HepG2 (cell line): Measurements from ENCODE around the gene TM4SF20. TPM values are rescaled to one million over a fixed set of nuclear protein-coding genes. Genes with fewer than 3 reads are reported as not detected.

Experiments
- BCL6 ChIP-seq: IDR thresholded peaks from 2 replicates; pipeline ENCODE4 v1.6.1; 2016; ENCODE audit warnings: missing genetic modification reagents, missing compliant biosample characterization
- FIP1L1 ChIP-seq: fragments of 200-400 bp; formaldehyde crosslinking; IDR thresholded peaks from 2 replicates; pipeline ENCODE4 v1.6.1; 2018; ENCODE audit warnings: low read depth, mild to moderate bottlenecking, low read length, moderate library complexity, borderline replicate concordance; ENCODE audit not compliant: insufficient read depth
- HNRNPL ChIP-seq: fragments of 200-400 bp; formaldehyde crosslinking; IDR thresholded peaks from 2 replicates; pipeline ENCODE4 v1.6.1; 2017; ENCODE audit warnings: mild to moderate bottlenecking, low read depth, low read length
- KAT7 ChIP-seq: IDR thresholded peaks from 2 replicates; pipeline ENCODE4 v1.6.1; 2018; ENCODE audit warnings: borderline replicate concordance, missing compliant biosample characterization
- KLF13 ChIP-seq: sonication (generic); formaldehyde crosslinking; IDR thresholded peaks from 2 replicates; pipeline ENCODE4 v1.4.0; 2020; ENCODE audit warnings: mild to moderate bottlenecking, missing genetic modification reagents
- KLF6 ChIP-seq: IDR thresholded peaks from 2 replicates; pipeline ENCODE4 v1.8.0; 2016; ENCODE audit warnings: missing biosample characterization, missing genetic modification reagents
- MAFK ChIP-seq, 2 experiments: IDR thresholded peaks in 1 of 2; conservative IDR thresholded peaks in 1 of 2; 2 replicates each; pipeline ENCODE4 v1.6.1; 2011; ENCODE audit warnings: improper control_type of control experiment in 2 of 2, low read length in 2 of 2
- MXD4 ChIP-seq: IDR thresholded peaks from 2 replicates; pipeline ENCODE4 v1.6.1; 2016; ENCODE audit warnings: mild to moderate bottlenecking, missing biosample characterization, missing genetic modification reagents
- RAD51 ChIP-seq: fragments of 450-650 bp; IDR thresholded peaks from 2 replicates; pipeline ENCODE4 v1.6.1; 2016; ENCODE audit warnings: borderline replicate concordance
- SAP130 ChIP-seq: IDR thresholded peaks from 2 replicates; pipeline ENCODE4 v1.6.1; 2016; ENCODE audit warnings: low read depth
- ZMYM4 ChIP-seq: sonication (generic); formaldehyde crosslinking; IDR thresholded peaks from 2 replicates; pipeline ENCODE4 v1.8.1; 2023; ENCODE audit warnings: mild to moderate bottlenecking, missing genetic modification reagents
- ZNF232 ChIP-seq: sonication (generic); formaldehyde crosslinking; IDR thresholded peaks from 2 replicates; pipeline ENCODE4 v1.4.0; 2020; ENCODE audit warnings: missing genetic modification reagents, borderline replicate concordance
- ZNF296 ChIP-seq: sonication (generic); formaldehyde crosslinking; conservative IDR thresholded peaks from 2 replicates; pipeline ENCODE4 v1.5.0; 2020; ENCODE audit warnings: mild to moderate bottlenecking, missing genetic modification reagents
- ZNF530 ChIP-seq: sonication (generic); formaldehyde crosslinking; IDR thresholded peaks from 2 replicates; pipeline ENCODE4 v1.5.0; 2020; ENCODE audit warnings: low read depth, mild to moderate bottlenecking, missing genetic modification reagents
- ZNF556 ChIP-seq: sonication (generic); formaldehyde crosslinking; IDR thresholded peaks from 2 replicates; pipeline ENCODE4 v1.4.0; 2020; ENCODE audit warnings: mild to moderate bottlenecking, missing genetic modification reagents, borderline replicate concordance
- ZNF747 ChIP-seq: sonication (generic); formaldehyde crosslinking; IDR thresholded peaks from 2 replicates; pipeline ENCODE4 v1.8.1; 2023; ENCODE audit warnings: missing genetic modification reagents, mild to moderate bottlenecking, borderline replicate concordance
- polyA plus RNA-seq, 8 experiments: library from polyadenylated mRNA; depleted of rRNA in 3 of 8; stranded (reverse) in 7 of 8; unstranded in 1 of 8; fragments of >200 nt; fragmentation: Illumina TruSeq in 4 of 8; extraction: Trizol in 4 of 8; gene quantifications; 2 replicates each; pipeline versions ENCODE4 v1.2.1 to v1.2.3, GENCODE V29; 2011 to 2016; ENCODE audit warnings: low read depth in 4 of 8, missing spikeins in 1 of 8, mixed read lengths in 1 of 8; ENCODE audit not compliant: insufficient read depth in 1 of 8
- total RNA-seq, 5 experiments: library from RNA; depleted of rRNA; stranded (reverse); fragments of >200 nt; fragmentation: Illumina TruSeq; extraction: Trizol; gene quantifications; 2 replicates each; pipeline ENCODE4 v1.2.3, GENCODE V29; 2016; ENCODE audit warnings: low read depth in 1 of 5
- TF ChIP-seq, protein P1 (sequence below): sonication (generic); formaldehyde crosslinking; IDR thresholded peaks from 2 replicates; pipeline ENCODE4 v1.4.0; 2020; ENCODE audit warnings: mild to moderate bottlenecking, missing genetic modification reagents, borderline replicate concordance
- TF ChIP-seq, protein P2 (sequence below), 2 experiments: fragments of 450-650 bp in 1 of 2; sonication (generic) in 1 of 2; formaldehyde crosslinking in 1 of 2; IDR thresholded peaks; 2 replicates each; pipeline versions ENCODE4 v1.6.1 to v1.8.0; 2016 to 2022; ENCODE audit warnings: antibody characterized with exemption in 1 of 2, mild to moderate bottlenecking in 1 of 2, missing genetic modification reagents in 1 of 2

The TM4SF20 gene
- total and polyA plus RNA-seq, 2 of the 13 experiments (the other 11 are each of a cell fraction or from before 2014, with no cell fraction given) = not detected

DNA sequence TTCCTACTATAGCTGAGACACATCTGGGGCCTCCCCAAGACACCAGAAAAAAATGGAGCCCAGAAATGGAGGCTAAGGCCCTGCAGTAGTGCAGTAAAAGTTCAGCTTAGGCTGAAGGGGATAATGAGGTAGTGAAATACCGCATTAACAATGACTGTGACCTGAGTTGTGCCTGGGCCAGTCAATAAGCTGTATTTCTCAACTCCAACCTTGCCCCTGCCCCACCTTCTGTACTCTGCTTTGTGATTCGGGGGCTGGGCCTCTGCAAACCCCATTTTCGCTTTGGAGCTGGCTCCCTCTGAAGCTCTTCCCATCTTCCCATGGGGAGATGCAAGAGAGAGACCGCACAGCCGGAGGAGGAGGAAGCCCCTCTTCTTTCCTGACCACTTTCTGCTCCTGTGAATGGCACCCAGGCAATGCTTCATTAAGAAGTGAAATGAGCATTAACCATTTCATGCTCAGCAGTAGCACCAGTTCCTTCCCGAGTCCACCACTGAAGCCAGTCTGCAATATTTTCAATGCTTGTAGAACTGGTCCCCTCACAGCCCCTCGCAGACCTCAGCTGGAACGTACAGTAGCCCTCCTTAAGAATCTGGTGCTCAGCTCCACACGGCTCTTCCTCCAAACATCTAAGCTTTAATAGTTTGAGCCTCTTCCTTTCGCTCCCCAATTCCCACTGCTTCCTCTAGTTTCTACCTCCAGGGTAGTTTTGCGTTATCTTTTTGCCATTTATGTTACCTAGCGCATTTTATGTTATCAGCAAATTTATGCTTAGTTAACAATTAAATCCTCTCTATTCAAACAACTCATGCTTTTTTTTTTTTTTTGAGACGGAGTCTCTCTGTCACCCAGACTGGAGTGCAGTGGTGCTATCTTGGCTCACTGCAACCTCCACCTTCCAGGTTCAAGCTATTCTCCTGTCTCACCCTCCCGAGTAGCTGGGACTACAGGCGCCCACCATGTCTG, 41.3 kb upstream of the TM4SF20 start (continued):
- TF ChIP-seq, protein P1, sequence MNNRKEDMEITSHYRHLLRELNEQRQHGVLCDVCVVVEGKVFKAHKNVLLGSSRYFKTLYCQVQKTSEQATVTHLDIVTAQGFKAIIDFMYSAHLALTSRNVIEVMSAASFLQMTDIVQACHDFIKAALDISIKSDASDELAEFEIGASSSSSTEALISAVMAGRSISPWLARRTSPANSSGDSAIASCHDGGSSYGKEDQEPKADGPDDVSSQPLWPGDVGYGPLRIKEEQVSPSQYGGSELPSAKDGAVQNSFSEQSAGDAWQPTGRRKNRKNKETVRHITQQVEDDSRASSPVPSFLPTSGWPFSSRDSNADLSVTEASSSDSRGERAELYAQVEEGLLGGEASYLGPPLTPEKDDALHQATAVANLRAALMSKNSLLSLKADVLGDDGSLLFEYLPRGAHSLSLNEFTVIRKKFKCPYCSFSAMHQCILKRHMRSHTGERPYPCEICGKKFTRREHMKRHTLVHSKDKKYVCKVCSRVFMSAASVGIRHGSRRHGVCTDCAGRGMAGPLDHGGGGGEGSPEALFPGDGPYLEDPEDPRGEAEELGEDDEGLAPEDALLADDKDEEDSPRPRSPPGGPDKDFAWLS = no peak
- TF ChIP-seq ZMYM4 (CRISPR knock-in tag) (0 out of 2 replicates have a peak, but pooled peaks have one; percentile 49), ZNF556 (no peak), FIP1L1 (no peak), MAFK (conservative IDR thresholded peaks at IDR 0.05 in 1 of 2, IDR thresholded peaks at IDR 0.05 in 1 of 2; ENCODE audit: low read length in 2 of 2) (peak; percentile 28 to 67; a peak in 2 of 4 replicates), ZNF747 (CRISPR knock-in tag) (no peak), KLF6 (no peak), ZNF232 (CRISPR knock-in tag) (no peak), HNRNPL (no peak), BCL6 (no peak), KAT7 (CRISPR knock-in tag) (no peak), RAD51 (no peak), ZNF296 (no peak), ZNF530 (CRISPR knock-in tag) (no peak), MXD4 (CRISPR knock-in tag) (no peak), SAP130 (no peak), KLF13 (CRISPR knock-in tag) (no peak)
- TF ChIP-seq, protein P2, sequence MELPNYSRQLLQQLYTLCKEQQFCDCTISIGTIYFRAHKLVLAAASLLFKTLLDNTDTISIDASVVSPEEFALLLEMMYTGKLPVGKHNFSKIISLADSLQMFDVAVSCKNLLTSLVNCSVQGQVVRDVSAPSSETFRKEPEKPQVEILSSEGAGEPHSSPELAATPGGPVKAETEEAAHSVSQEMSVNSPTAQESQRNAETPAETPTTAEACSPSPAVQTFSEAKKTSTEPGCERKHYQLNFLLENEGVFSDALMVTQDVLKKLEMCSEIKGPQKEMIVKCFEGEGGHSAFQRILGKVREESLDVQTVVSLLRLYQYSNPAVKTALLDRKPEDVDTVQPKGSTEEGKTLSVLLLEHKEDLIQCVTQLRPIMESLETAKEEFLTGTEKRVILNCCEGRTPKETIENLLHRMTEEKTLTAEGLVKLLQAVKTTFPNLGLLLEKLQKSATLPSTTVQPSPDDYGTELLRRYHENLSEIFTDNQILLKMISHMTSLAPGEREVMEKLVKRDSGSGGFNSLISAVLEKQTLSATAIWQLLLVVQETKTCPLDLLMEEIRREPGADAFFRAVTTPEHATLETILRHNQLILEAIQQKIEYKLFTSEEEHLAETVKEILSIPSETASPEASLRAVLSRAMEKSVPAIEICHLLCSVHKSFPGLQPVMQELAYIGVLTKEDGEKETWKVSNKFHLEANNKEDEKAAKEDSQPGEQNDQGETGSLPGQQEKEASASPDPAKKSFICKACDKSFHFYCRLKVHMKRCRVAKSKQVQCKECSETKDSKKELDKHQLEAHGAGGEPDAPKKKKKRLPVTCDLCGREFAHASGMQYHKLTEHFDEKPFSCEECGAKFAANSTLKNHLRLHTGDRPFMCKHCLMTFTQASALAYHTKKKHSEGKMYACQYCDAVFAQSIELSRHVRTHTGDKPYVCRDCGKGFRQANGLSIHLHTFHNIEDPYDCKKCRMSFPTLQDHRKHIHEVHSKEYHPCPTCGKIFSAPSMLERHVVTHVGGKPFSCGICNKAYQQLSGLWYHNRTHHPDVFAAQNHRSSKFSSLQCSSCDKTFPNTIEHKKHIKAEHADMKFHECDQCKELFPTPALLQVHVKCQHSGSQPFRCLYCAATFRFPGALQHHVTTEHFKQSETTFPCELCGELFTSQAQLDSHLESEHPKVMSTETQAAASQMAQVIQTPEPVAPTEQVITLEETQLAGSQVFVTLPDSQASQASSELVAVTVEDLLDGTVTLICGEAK (IDR thresholded peaks at IDR 0.05) = no peak
- TF ChIP-seq, protein P2 (CRISPR knock-in tag; IDR thresholded peaks at IDR 0.05) = no peak
